C4-2B (cell line): ENCODE results near the gene ZNF394.

ENCODE experiments used
- ZFX ChIP-seq: fragments of 450-650 bp; IDR thresholded peaks from 2 replicates; pipeline ENCODE4 v1.6.1; 2017
- TF ChIP-seq, protein P1 (sequence below): fragments of 450-650 bp; conservative IDR thresholded peaks from 2 replicates; pipeline ENCODE4 v1.5.1; 2017; ENCODE audit warnings: mild to moderate bottlenecking

DNA sequence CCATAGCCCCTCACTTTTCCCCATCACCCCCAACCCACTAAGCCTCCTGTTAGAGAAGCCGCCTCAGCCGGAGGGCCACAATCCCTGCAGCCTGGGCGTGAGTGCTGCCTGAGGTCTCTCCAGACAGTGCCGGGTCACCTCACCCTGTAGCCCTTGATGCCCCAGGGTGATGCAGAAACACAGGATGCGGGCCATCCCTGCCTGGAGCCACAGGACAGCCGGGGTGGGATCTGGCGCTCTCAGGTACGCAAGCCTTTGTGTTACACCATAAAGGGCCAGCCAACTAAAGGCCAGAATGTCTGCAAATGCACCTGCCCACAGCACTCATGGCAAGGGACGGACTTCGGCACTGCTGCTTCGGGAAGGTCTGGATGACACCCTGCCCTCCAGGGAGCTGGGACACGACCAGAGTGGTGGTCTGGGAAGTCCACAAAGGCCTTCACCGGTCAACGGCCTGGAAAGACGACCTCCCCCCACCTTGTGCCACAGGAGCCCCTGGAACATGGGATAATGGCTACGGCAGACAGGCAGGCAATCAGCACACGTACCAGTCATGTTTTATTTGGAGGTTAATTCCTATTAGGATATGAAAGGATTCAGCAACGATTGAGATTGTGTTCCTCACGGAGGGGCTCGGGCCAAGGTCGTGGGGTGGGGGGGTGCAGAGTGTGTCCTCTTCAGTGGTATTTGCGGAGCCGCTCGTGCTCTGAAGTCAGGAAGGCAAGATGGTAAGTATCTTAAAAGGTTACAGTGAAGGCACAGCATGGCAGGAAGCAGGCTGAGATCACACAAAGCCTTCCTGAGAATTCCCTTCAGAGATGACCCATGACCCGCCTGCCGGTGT lies 42.2 kb downstream of the ZNF394 start:
- no peak for TF ChIP-seq ZFX
- TF ChIP-seq, protein P1, sequence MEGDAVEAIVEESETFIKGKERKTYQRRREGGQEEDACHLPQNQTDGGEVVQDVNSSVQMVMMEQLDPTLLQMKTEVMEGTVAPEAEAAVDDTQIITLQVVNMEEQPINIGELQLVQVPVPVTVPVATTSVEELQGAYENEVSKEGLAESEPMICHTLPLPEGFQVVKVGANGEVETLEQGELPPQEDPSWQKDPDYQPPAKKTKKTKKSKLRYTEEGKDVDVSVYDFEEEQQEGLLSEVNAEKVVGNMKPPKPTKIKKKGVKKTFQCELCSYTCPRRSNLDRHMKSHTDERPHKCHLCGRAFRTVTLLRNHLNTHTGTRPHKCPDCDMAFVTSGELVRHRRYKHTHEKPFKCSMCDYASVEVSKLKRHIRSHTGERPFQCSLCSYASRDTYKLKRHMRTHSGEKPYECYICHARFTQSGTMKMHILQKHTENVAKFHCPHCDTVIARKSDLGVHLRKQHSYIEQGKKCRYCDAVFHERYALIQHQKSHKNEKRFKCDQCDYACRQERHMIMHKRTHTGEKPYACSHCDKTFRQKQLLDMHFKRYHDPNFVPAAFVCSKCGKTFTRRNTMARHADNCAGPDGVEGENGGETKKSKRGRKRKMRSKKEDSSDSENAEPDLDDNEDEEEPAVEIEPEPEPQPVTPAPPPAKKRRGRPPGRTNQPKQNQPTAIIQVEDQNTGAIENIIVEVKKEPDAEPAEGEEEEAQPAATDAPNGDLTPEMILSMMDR = no peak
